ENCODE data around the gene DIPK2B.

DIPK2B gene

GRCh38 chrX:45229348-45229747 is 28.7 kb upstream of the DIPK2B start:
- POLR2A ChIA-PET (ENCODE audit: low non-redundant PET) = no interaction called here

GRCh38 chrX:45228126-45228525 is 27.4 kb upstream of the DIPK2B start:
- no peak for DNase-seq (ENCODE audit: low spot score)
- CTCF ChIA-PET = no interaction called here
- H3K27ac ChIP-seq = no peak overlapping the region
- TF ChIP-seq, protein P1, sequence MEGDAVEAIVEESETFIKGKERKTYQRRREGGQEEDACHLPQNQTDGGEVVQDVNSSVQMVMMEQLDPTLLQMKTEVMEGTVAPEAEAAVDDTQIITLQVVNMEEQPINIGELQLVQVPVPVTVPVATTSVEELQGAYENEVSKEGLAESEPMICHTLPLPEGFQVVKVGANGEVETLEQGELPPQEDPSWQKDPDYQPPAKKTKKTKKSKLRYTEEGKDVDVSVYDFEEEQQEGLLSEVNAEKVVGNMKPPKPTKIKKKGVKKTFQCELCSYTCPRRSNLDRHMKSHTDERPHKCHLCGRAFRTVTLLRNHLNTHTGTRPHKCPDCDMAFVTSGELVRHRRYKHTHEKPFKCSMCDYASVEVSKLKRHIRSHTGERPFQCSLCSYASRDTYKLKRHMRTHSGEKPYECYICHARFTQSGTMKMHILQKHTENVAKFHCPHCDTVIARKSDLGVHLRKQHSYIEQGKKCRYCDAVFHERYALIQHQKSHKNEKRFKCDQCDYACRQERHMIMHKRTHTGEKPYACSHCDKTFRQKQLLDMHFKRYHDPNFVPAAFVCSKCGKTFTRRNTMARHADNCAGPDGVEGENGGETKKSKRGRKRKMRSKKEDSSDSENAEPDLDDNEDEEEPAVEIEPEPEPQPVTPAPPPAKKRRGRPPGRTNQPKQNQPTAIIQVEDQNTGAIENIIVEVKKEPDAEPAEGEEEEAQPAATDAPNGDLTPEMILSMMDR (conservative IDR thresholded peaks at IDR 0.05; ENCODE audit: low read depth) = no peak
- POLR2A ChIA-PET (ENCODE audit: low non-redundant PET) = no interaction called here

More at GRCh38 chrX:45229348-45229747, 28.7 kb upstream of the DIPK2B start:
- CTCF ChIA-PET = no interaction called here
- H3K27ac ChIP-seq = no peak overlapping the region
- TF ChIP-seq, protein P1 (conservative IDR thresholded peaks at IDR 0.05; ENCODE audit: low read depth) = no peak
- DNase-seq (ENCODE audit: low spot score) = no peak

GRCh38 chrX:45208121-45208856 is 7.6 kb upstream of the DIPK2B start:
- H3K27ac ChIP-seq = no peak overlapping the region
- TF ChIP-seq, protein P1 (conservative IDR thresholded peaks at IDR 0.05; ENCODE audit: low read depth) = no peak
- DNase-seq (ENCODE audit: low spot score) = no peak
- ChIA-PET POLR2A (ENCODE audit: low non-redundant PET) (no interaction called here), CTCF (no interaction called here)

GRCh38 chrX:45202171-45202570 is 1.5 kb upstream of the DIPK2B start:
- POLR2A ChIA-PET (ENCODE audit: low non-redundant PET) = no interaction called here

GRCh38 chrX:45198706-45199105 is 2.0 kb downstream of the DIPK2B start:
- H3K27ac ChIP-seq = no peak overlapping the region
- ChIA-PET POLR2A (ENCODE audit: low non-redundant PET) (no interaction called here), CTCF (no interaction called here)
- TF ChIP-seq, protein P1 (conservative IDR thresholded peaks at IDR 0.05; ENCODE audit: low read depth) = no peak
- DNase-seq (ENCODE audit: low spot score) = no peak

More at GRCh38 chrX:45202171-45202570, 1.5 kb upstream of the DIPK2B start:
- H3K27ac ChIP-seq = no peak overlapping the region
- TF ChIP-seq, protein P1 (conservative IDR thresholded peaks at IDR 0.05; ENCODE audit: low read depth) = no peak
- DNase-seq (ENCODE audit: low spot score) = no peak
- CTCF ChIA-PET = interaction anchor here (0.6 to 1.6 kb wide), 2 partner anchors 15 to 497 kb away, joined by 4 read pairs; no protein-coding TSS in a partner anchor

DNA sequence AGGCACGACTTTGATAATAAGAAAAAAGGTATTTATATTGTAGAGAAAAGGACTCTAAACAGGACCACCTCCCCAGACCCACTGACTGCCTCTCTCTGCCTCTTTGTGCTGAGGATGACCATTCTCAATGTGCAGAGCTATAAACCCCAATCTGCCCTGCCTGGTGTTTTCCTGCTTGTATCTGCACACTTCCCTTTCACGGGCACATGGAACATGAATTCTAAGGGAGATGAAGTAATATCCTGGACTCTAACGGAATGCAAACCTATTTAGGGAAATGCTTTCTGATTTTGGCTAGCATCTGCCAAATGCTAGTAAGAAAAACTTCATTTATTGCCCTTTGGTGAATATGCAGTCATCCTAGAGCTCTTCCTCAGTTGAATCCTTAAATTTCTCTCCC is 2.4 kb downstream of the DIPK2B start:
- H3K27ac ChIP-seq = no peak overlapping the region
- TF ChIP-seq, protein P1 (conservative IDR thresholded peaks at IDR 0.05; ENCODE audit: low read depth) = no peak
- ChIA-PET POLR2A (ENCODE audit: low non-redundant PET) (no interaction called here), CTCF (no interaction called here)
- no peak for DNase-seq (ENCODE audit: low spot score)

Data from RWPE1 (cell line).